GM19438 (cell line): Measurements from ENCODE around the gene THTPA.

Experiments
- ATAC-seq: cut with Tn5 transposase; IDR thresholded peaks from one replicate; pipeline ENCODE4 v1.9.1; 2021; ENCODE audit warnings: low read depth; ENCODE audit not compliant: unreplicated experiment

The THTPA gene

GRCh38 chr14:23550131-23550811, 5.8 kb upstream of the THTPA start:
- no peak for ATAC-seq

- no peak for ATAC-seq
Observed at GRCh38 chr14:23550812-23551265, 5.2 kb upstream of the THTPA start.

GRCh38 chr14:23551266-23552028, 4.6 kb upstream of the THTPA start, which contains the start of gene ZFHX2:
ZFHX2 (minus strand) TSS chr14:23551765; CDS start chr14:23535325, 16,440 bp downstream.
- ATAC-seq, result peak; percentile 57

- ATAC-seq, result no peak
Observed at GRCh38 chr14:23555533-23555881, 564 bp upstream of the THTPA start.

GRCh38 chr14:23556700-23557440, 799 bp downstream of the THTPA start:
- ATAC-seq, result no peak

GRCh38 chr14:23557521-23557920, 1.4 kb downstream of the THTPA start:
- ATAC-seq, result no peak

GRCh38 chr14:23557946-23558345, 1.9 kb downstream of the THTPA start:
- ATAC-seq, result no peak

- ATAC-seq, result no peak
Observed at GRCh38 chr14:23558346-23559009, 2.4 kb downstream of the THTPA start.

GRCh38 chr14:23559010-23559925, 3.2 kb downstream of the THTPA start:
- ATAC-seq, result no peak

GRCh38 chr14:23559926-23560520, 4.0 kb downstream of the THTPA start:
- no peak for ATAC-seq

- ATAC-seq, result no peak
Observed at GRCh38 chr14:23561259-23561658, 5.2 kb downstream of the THTPA start.

- no peak for ATAC-seq
Observed at GRCh38 chr14:23561873-23562821, 6.1 kb downstream of the THTPA start.

- no peak for ATAC-seq
Observed at GRCh38 chr14:23562822-23563472, 6.9 kb downstream of the THTPA start.

GRCh38 chr14:23563473-23564180, 7.6 kb downstream of the THTPA start:
- ATAC-seq, result no peak

- ATAC-seq, result no peak
Observed at GRCh38 chr14:23564181-23564812, 8.2 kb downstream of the THTPA start.

- ATAC-seq, result no peak
Observed at GRCh38 chr14:23564876-23565275, 8.8 kb downstream of the THTPA start.

- ATAC-seq, result no peak
Observed at GRCh38 chr14:23565626-23566025, 9.6 kb downstream of the THTPA start.
